Mononuclear cell (primary cell): ENCODE measurements around the gene WWOX. TPM values are rescaled to one million over a fixed set of nuclear protein-coding genes. Genes with fewer than 3 reads are reported as not detected.
"Not testable (repeated sequence)": the region's sequence is repeated elsewhere in the genome, so short reads cannot be mapped to it uniquely, and the experiment has no call there.

Experiments used
- H3K27me3 ChIP-seq: 2 replicates; pipeline ENCODE4 v1.6.0; 2011; ENCODE audit warnings: low read length, control low read depth; ENCODE audit not compliant: insufficient read depth
- H3K4me1 ChIP-seq: 2 replicates; pipeline ENCODE4 v1.5.1; 2011; ENCODE audit warnings: mild to moderate bottlenecking, low read length, control low read depth; ENCODE audit not compliant: insufficient read depth
- H3K4me3 ChIP-seq: 2 replicates; pipeline ENCODE4 v1.5.1; 2011; ENCODE audit warnings: mild to moderate bottlenecking, low read length, moderate library complexity
- H3K9me3 ChIP-seq: 2 replicates; pipeline ENCODE4 v1.5.1; 2011; ENCODE audit warnings: low read depth, mild to moderate bottlenecking, control low read depth, low read length
- total RNA-seq: library from RNA; depleted of rRNA; stranded (reverse); fragments of >200 nt; gene quantifications from one replicate; pipeline ENCODE4 v1.2.3, GENCODE V29; 2012

Gene WWOX
- total RNA-seq, 1 donor = 22.7 TPM

DNA sequence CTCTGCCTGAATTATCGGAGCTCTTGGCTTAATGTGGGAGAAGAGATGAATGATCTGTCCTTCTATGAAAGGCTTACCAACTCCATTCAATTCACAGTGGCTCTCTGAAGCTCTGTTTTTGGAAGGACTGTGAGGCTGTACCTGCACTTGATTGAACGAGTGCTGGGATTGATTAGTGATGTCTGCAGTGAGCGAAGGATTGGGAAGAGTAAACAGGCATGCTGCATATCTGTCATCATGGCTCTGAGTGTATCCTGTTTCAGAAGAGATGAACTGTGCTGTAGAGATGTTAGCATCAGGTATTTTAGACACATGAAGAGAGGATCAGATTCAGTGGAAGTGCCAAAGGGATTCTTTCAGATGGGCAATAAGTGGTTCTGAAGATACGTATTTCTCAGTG, 937.1 kb downstream of the WWOX start:
- H3K9me3 ChIP-seq = no peaks in the 10 kb centered on the region
- H3K4me1 ChIP-seq = no peaks in the 10 kb centered on the region
- H3K27me3 ChIP-seq = no peaks in the 10 kb centered on the region
- H3K4me3 ChIP-seq = no peak overlapping the region

DNA sequence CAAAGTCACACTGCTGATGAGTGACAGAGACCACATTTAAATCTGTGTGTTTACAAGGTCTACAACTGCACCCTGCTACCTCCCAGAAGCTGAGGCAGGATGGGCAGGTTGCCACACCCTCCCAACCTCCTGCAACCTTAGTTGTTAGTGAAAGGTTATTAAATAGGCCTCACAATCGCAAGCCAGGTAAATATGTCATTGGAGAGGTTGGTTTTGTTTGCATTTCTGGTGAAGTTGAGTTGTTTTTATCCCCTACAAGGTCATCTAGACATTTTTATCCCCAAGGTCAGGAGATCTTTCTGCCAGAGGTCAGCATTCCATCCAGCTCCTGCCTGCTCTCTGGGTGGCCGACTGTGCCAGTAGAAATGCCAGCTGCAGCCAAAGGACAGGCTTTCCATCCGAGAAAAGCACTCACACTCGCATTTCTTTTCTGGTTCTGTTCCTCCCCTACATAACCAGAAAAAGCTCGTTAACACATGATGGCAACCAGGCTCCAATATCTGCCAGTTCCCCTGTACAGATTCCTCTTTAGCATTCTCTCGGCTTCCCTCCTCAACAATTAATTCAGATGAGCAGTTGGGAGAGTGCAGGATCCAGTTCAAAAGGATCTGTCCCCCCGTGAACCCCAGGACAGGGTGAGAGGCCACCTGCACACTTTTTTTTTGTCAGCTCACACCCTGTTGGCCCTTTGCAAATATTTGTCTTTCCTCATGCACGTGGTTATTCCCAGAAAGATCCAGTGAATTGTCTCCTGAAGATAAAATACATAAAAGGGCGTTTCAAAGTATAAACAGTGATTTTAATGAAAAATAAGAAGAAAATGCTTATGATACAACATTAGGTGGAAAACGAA, 938.3 kb downstream of the WWOX start:
- H3K27me3 ChIP-seq = no peaks in the 10 kb centered on the region
- no peaks in the 10 kb centered on the region for H3K4me1 ChIP-seq
- no peaks in the 10 kb centered on the region for H3K9me3 ChIP-seq
- H3K4me3 ChIP-seq = no peak overlapping the region

GRCh38 chr16:79041206-79041605, 941.8 kb downstream of the WWOX start:
- no peaks in the 10 kb centered on the region for H3K9me3 ChIP-seq
- no peak overlapping the region for H3K4me3 ChIP-seq
- H3K27me3 ChIP-seq = no peaks in the 10 kb centered on the region
- H3K4me1 ChIP-seq = no peaks in the 10 kb centered on the region

DNA sequence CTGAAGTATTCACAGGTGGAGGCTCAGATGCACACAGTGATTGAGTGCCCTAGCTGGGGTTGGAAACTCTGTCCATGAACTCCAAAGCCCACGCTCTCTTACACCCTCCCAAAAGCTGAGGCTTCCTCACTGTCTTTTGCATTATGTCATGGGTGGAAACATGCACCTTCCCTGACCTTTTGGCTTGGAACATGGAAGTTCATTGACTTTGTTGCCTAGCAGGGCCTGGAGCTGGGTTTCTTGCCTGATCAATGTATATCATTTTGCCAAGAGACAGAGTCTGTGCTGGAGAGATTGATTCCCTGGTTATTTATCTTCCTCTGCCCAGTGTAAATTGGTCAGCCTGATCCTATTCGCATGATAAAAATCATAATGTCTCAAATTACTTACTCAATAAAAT, 942.7 kb downstream of the WWOX start:
- Histone ChIP-seq H3K4me1 (no peaks in the 10 kb centered on the region), H3K4me3 (no peak overlapping the region), H3K27me3 (no peaks in the 10 kb centered on the region), H3K9me3 (no peaks in the 10 kb centered on the region)

DNA sequence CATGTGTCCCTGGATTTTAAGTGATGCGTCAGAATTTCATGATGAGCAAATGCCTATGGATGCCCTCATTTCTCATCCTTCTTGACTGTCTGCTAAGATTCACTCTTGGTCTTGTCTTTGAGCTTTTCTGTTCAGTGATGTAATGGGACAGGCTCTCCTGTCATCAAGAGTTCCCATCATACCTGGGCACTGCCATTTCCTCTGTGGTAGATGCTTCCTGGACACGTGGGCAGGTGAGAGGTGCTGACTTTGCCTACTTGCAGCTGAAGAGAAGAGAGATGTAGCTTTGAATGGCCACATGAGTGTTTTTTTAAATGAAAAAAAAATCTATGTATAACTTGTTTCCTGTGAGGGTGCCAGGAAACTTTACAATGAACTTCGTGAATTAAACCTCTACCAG, 943.4 kb downstream of the WWOX start:
- H3K4me3 ChIP-seq = no peak overlapping the region
- no peaks in the 10 kb centered on the region for H3K9me3 ChIP-seq
- no peaks in the 10 kb centered on the region for H3K4me1 ChIP-seq
- no peaks in the 10 kb centered on the region for H3K27me3 ChIP-seq

DNA sequence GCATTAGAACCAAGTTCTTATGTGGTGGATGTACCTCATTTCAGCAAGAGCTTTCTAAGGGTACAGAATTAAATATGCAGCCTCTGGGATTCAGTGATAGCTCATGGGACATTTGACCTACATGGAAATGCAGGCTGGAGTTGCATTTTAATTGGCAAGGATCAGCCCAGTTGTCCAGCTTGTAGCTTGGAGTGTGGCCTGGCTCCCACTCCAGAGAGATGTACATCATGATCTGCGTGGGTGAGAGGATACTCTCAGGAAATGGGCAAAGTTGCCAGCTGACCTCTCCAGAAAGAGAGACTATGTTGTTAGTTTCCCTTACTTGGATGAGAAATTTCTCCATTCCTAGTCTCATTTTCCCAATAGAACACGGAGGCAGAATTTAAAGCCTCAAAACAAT, 945.7 kb downstream of the WWOX start:
- Histone ChIP-seq H3K27me3 (no peaks in the 10 kb centered on the region), H3K9me3 (no peaks in the 10 kb centered on the region), H3K4me3 (no peak overlapping the region), H3K4me1 (no peaks in the 10 kb centered on the region)

DNA sequence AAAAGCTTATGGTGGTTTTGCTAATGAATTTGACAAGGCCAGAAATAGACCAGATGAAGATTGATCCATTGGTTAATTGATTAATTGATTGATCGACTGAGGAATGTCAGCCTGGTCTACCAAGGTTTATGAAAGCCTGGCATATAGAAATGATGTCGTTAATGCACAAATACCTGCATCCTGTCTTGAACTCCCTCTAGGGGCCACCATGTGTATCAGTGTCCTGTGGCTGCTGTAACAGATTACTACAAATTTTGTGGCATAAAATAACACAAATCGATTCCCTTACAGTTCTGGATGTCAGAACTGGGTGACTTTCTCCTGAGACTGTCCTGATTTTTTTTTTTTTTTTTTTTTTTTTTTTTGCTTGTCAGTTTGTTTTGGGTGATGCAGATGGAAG, 947.9 kb downstream of the WWOX start:
- Histone ChIP-seq H3K9me3 (no peaks in the 10 kb centered on the region), H3K4me1 (no peaks in the 10 kb centered on the region), H3K4me3 (no peak overlapping the region), H3K27me3 (no peaks in the 10 kb centered on the region)

- Histone ChIP-seq H3K9me3 (no peaks in the 10 kb centered on the region), H3K4me1 (no peaks in the 10 kb centered on the region), H3K27me3 (no peaks in the 10 kb centered on the region), H3K4me3 (no peak overlapping the region)
Observed at GRCh38 chr16:79049040-79049439, 949.6 kb downstream of the WWOX start.

DNA sequence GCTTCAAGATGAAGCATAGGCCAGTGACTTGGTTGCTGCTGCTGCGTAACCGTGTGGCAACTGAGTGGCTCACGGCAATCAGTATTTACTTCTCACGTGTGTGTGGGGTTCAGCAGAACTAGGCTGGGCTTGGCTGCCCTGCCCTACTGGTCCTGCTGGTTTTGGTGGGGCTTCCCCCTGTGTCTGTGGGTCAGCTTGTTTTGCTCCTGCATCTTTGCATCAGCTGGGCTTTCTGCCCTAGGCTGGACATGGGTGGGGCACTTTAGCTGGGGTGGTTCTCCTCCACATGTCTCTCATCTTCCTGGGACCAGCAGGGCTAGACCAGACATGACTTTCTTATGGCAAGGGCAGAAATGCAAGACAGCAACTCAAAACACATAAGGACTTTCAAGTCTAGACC, 950.6 kb downstream of the WWOX start:
- Histone ChIP-seq H3K4me3 (no peak overlapping the region), H3K27me3 (no peaks in the 10 kb centered on the region), H3K9me3 (no peaks in the 10 kb centered on the region)

GRCh38 chr16:79051313-79051712, 951.9 kb downstream of the WWOX start:
- Histone ChIP-seq H3K4me1 (no peaks in the 10 kb centered on the region), H3K9me3 (no peaks in the 10 kb centered on the region), H3K27me3 (no peaks in the 10 kb centered on the region), H3K4me3 (no peak overlapping the region)

More for the DNA sequence above, 950.6 kb downstream of the WWOX start:
- H3K4me1 ChIP-seq = no peaks in the 10 kb centered on the region

- H3K27me3 ChIP-seq, H3K9me3 ChIP-seq, H3K4me3 ChIP-seq, H3K4me1 ChIP-seq: not testable (repeated sequence)
Observed at GRCh38 chr16:79052198-79052597, 952.7 kb downstream of the WWOX start.

- Histone ChIP-seq H3K4me3 (no peak overlapping the region), H3K27me3 (no peaks in the 10 kb centered on the region), H3K4me1 (no peaks in the 10 kb centered on the region), H3K9me3 (no peaks in the 10 kb centered on the region)
Observed at GRCh38 chr16:79053577-79053976, 954.1 kb downstream of the WWOX start.

DNA sequence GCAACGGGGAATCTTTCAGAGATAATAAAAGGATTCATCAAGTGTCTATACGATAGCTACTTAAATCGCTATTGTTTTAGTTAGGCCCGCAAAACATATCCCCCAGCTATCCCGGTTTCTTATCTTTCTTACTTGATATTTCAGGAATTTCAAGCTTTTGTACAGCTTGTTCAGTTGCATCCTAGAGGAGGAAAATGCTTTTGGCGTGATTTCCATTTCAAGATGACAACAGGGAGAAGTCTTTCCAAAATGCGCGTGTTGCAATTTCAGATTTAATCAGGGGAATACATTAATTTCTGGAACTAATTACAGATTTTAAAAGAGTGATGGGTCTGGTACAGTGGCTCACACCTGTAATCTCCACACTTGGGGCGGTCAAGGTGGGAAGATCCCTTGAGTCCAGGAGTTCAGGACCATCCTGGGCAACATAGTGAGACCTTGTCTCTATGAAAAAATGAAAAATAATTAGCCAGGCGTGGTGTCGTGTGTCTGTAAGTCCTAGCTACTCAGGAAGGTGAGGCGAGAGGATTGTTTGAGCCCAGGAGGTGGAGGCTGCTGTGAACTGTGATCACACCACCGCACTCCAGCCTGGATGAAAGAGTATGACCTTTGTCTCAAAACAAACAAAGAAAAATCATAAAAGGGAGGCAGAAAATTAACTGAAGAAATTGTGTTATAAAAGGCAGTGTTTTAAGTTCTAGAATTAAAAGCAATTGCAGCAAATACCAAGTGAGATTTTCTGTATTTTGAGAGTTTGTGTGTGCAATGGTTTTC, 954.9 kb downstream of the WWOX start:
- Histone ChIP-seq H3K9me3 (no peaks in the 10 kb centered on the region), H3K27me3 (no peaks in the 10 kb centered on the region), H3K4me3 (no peak overlapping the region), H3K4me1 (no peaks in the 10 kb centered on the region)

GRCh38 chr16:79055251-79055970, 956.0 kb downstream of the WWOX start:
- H3K4me3 ChIP-seq = no peak overlapping the region
- no peaks in the 10 kb centered on the region for H3K27me3 ChIP-seq
- no peaks in the 10 kb centered on the region for H3K9me3 ChIP-seq
- H3K4me1 ChIP-seq = no peaks in the 10 kb centered on the region

- Histone ChIP-seq H3K9me3 (no peaks in the 10 kb centered on the region), H3K27me3 (no peaks in the 10 kb centered on the region), H3K4me1 (no peaks in the 10 kb centered on the region), H3K4me3 (no peak overlapping the region)
Observed at GRCh38 chr16:79061181-79061580, 961.7 kb downstream of the WWOX start.
